HEK293T (cell line): ENCODE results near the gene GSDME.
"Not testable (repeated sequence)": the region's sequence is repeated elsewhere in the genome, so short reads cannot be mapped to it uniquely, and the experiment has no call there.

ENCODE experiments used
- ARNT ChIP-seq: fragments of 450-650 bp; IDR thresholded peaks from 2 replicates; pipeline ENCODE4 v1.6.1; 2017; ENCODE audit warnings: mild to moderate bottlenecking
- BHLHE40 ChIP-seq: fragments of 450-650 bp; IDR thresholded peaks from 2 replicates; pipeline ENCODE4 v1.6.1; 2016; ENCODE audit warnings: mild to moderate bottlenecking, moderate library complexity, borderline replicate concordance
- CTBP1 ChIP-seq: fragments of 450-650 bp; IDR thresholded peaks from 2 replicates; pipeline ENCODE4 v1.6.1; 2016; ENCODE audit warnings: borderline replicate concordance
- ELF4 ChIP-seq: fragments of 450-650 bp; IDR thresholded peaks from 2 replicates; pipeline ENCODE4 v1.6.1; 2017; ENCODE audit warnings: antibody characterized with exemption
- FOXA1 ChIP-seq: fragments of 450-650 bp; IDR thresholded peaks from 2 replicates; pipeline ENCODE4 v1.6.1; 2016; ENCODE audit warnings: mild to moderate bottlenecking
- FOXK2 ChIP-seq: fragments of 450-650 bp; IDR thresholded peaks from 2 replicates; pipeline ENCODE4 v1.6.1; 2016; ENCODE audit warnings: mild to moderate bottlenecking
- FOXM1 ChIP-seq: fragments of 450-650 bp; IDR thresholded peaks from 2 replicates; pipeline ENCODE4 v1.6.1; 2017; ENCODE audit warnings: mild to moderate bottlenecking, borderline replicate concordance
- HDGF ChIP-seq: fragments of 450-650 bp; IDR thresholded peaks from 2 replicates; pipeline ENCODE4 v1.6.1; 2017; ENCODE audit warnings: antibody characterized with exemption, borderline replicate concordance
- NFRKB ChIP-seq: fragments of 450-650 bp; IDR thresholded peaks from 2 replicates; pipeline ENCODE4 v1.6.1; 2016; ENCODE audit warnings: mild to moderate bottlenecking, moderate library complexity
- SP1 ChIP-seq: fragments of 450-650 bp; IDR thresholded peaks from 2 replicates; pipeline ENCODE4 v1.6.1; 2017
- SUZ12 ChIP-seq: fragments of 450-650 bp; IDR thresholded peaks from 2 replicates; pipeline ENCODE4 v1.6.1; 2016; ENCODE audit warnings: mild to moderate bottlenecking
- TARDBP ChIP-seq: fragments of 450-650 bp; IDR thresholded peaks from 2 replicates; pipeline ENCODE4 v1.6.1; 2016
- TF ChIP-seq, protein P1 (sequence below): fragments of 450-650 bp; IDR thresholded peaks from 2 replicates; pipeline ENCODE4 v1.6.1; 2016

DNA sequence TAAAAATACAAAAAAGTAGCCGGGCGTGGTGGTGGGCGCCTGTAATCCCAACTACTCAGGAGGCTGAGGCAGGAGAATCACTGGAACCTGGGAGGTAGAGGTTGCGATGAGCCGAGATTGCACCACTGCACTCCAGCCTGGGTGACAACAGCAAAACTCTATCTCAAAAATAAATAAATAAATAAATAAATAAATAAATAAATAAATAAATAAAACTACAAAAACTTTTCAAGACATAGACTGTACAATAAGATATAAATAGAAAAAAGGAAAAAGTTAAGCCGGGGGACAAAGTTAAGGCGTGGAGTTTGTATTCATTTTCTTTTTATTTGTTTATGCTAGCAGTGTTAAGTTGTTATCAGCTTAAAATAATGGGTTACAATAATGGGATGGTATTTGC is 21.7 kb downstream of the GSDME start:
- TF ChIP-seq SP1, FOXA1, NFRKB, BHLHE40, FOXM1, FOXK2, ELF4, ARNT, SUZ12, TARDBP, HDGF, CTBP1: not testable (repeated sequence)
- TF ChIP-seq, protein P1, sequence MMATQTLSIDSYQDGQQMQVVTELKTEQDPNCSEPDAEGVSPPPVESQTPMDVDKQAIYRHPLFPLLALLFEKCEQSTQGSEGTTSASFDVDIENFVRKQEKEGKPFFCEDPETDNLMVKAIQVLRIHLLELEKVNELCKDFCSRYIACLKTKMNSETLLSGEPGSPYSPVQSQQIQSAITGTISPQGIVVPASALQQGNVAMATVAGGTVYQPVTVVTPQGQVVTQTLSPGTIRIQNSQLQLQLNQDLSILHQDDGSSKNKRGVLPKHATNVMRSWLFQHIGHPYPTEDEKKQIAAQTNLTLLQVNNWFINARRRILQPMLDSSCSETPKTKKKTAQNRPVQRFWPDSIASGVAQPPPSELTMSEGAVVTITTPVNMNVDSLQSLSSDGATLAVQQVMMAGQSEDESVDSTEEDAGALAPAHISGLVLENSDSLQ: not testable (repeated sequence)
